GM12892 (cell line): ENCODE data around the gene RMP24.
"Not testable (repeated sequence)": the region's sequence is repeated elsewhere in the genome, so short reads cannot be mapped to it uniquely, and the experiment has no call there.

Experiments
- DNase-seq: peaks from one replicate; pipeline ENCODE4 v3.0.0; 2011; ENCODE audit not compliant: insufficient read length
- FAIRE-seq: peaks from 2 replicates; lab custom pipeline; 2011; peaks lifted over from hg19 to GRCh38; lab: Jason Lieb, UNC
- POLR2A ChIP-seq: IDR thresholded peaks from 2 replicates; pipeline ENCODE4 v1.6.1; 2011; ENCODE audit warnings: low read depth, low read length, control low read depth
- POLR2AphosphoS5 ChIP-seq: IDR thresholded peaks from 2 replicates; pipeline ENCODE4 v1.6.1; 2011; ENCODE audit warnings: low read depth, low read length, control low read depth
- TAF1 ChIP-seq: IDR thresholded peaks from 2 replicates; pipeline ENCODE4 v1.6.1; 2011; ENCODE audit warnings: low read depth, mild to moderate bottlenecking, control low read depth, low read length, borderline replicate concordance

Gene RMP24

GRCh38 chr18:36015629-36016028 lies 43.1 kb downstream of the RMP24 start:
- DNase-seq (peak; percentile 9), FAIRE-seq (peak; percentile 74)
- TF ChIP-seq POLR2A (no peak), TAF1 (no peak), POLR2AphosphoS5 (no peak)

- FAIRE-seq, result no peak
- no peak for DNase-seq
- TF ChIP-seq TAF1 (no peak), POLR2A (no peak), POLR2AphosphoS5 (no peak)
These were observed 44.8 kb downstream of the RMP24 start for GRCh38 chr18:36017232-36017631.

- DNase-seq (no peak), FAIRE-seq (no peak)
- no peak for TF ChIP-seq POLR2A
- TF ChIP-seq TAF1, result no peak
- TF ChIP-seq POLR2AphosphoS5, result no peak
These were observed 47.8 kb downstream of the RMP24 start for GRCh38 chr18:36020174-36020711.

GRCh38 chr18:36023336-36023735 lies 50.9 kb downstream of the RMP24 start:
- no peak for TF ChIP-seq POLR2A
- TF ChIP-seq TAF1, result no peak
- TF ChIP-seq POLR2AphosphoS5, result no peak
- FAIRE-seq, result no peak
- DNase-seq, result no peak

- FAIRE-seq, DNase-seq: not testable (repeated sequence)
These were observed 51.8 kb downstream of the RMP24 start for GRCh38 chr18:36024241-36024640.

GRCh38 chr18:36025025-36025424 lies 52.5 kb downstream of the RMP24 start:
- DNase-seq (no peak), FAIRE-seq (no peak)
- TF ChIP-seq TAF1, result no peak
- TF ChIP-seq POLR2AphosphoS5, result no peak
- no peak for TF ChIP-seq POLR2A

- DNase-seq (no peak), FAIRE-seq (peak; percentile 17)
- TF ChIP-seq POLR2A (no peak), POLR2AphosphoS5 (no peak), TAF1 (no peak)
These were observed 56.4 kb downstream of the RMP24 start for GRCh38 chr18:36028859-36029258.
